PC-9 (cell line): ENCODE results near the gene TLN1. TPM values are rescaled to one million over a fixed set of nuclear protein-coding genes. Genes with fewer than 3 reads are reported as not detected.

Experiments
- BruUV-seq: library from RNA; stranded (reverse); fragments of 400-500 nt; replicated peaks from 2 replicates; lab custom pipeline; 2021; lab: Mats Ljungman, UMichigan
- CTCF ChIA-PET: fragments of 300-600 bp; sonication (Branson Sonifier 250); formaldehyde crosslinking; loops from one replicate; lab custom pipeline; 2022; ENCODE audit warnings: antibody characterized with exemption; lab: Charles Lee
- POLR2A ChIA-PET: fragments of 300-600 bp; sonication (Branson Sonifier 250); formaldehyde crosslinking; loops from one replicate; lab custom pipeline; 2022; ENCODE audit warnings: antibody characterized with exemption; ENCODE audit not compliant: unreplicated experiment; lab: Charles Lee
- DNase-seq, 2 experiments: peaks; one replicate each; pipeline versions ENCODE4 v3.0.0 to v3.0.0-alpha.2; 2015 to 2022; ENCODE audit warnings: mixed read lengths in 1 of 2
- H2AFZ ChIP-seq: fragments of 200-600 bp; sonication (generic); 2 replicates; pipeline ENCODE4 v1.8.1; 2017; ENCODE audit warnings: antibody characterized with exemption
- H3F3A ChIP-seq: fragments of 200-600 bp; sonication (generic); 2 replicates; pipeline ENCODE4 v1.8.1; 2017; ENCODE audit warnings: antibody characterized with exemption, mild to moderate bottlenecking, low read depth; ENCODE audit not compliant: insufficient read depth
- H3K27ac ChIP-seq: fragments of 200-600 bp; sonication (generic); 2 replicates; pipeline ENCODE4 v1.6.1; 2016; ENCODE audit warnings: mixed run types
- H3K27me3 ChIP-seq: fragments of 200-600 bp; sonication (generic); 2 replicates; pipeline ENCODE4 v1.6.1; 2016; ENCODE audit warnings: low read depth, mixed run types; ENCODE audit not compliant: insufficient read depth
- H3K36me3 ChIP-seq: fragments of 200-600 bp; sonication (generic); 2 replicates; pipeline ENCODE4 v1.6.1; 2016; ENCODE audit warnings: low read depth, mixed run types
- H3K4me1 ChIP-seq: fragments of 200-600 bp; sonication (generic); replicated peaks from 2 replicates; pipeline ENCODE4 v1.6.1; 2016; ENCODE audit warnings: mixed run types; ENCODE audit not compliant: insufficient read depth
- H3K4me2 ChIP-seq: fragments of 200-600 bp; sonication (generic); 2 replicates; pipeline ENCODE4 v1.6.1; 2017; ENCODE audit warnings: mixed run types
- H3K4me3 ChIP-seq: fragments of 200-600 bp; sonication (generic); 2 replicates; pipeline ENCODE4 v1.6.1; 2016; ENCODE audit warnings: mixed run types
- H3K79me2 ChIP-seq: fragments of 200-600 bp; sonication (generic); 2 replicates; pipeline ENCODE4 v1.6.1; 2017; ENCODE audit warnings: low read depth, mixed run types
- H3K9me2 ChIP-seq: fragments of 200-600 bp; sonication (generic); 2 replicates; pipeline ENCODE4 v1.8.1; 2017; ENCODE audit warnings: mild to moderate bottlenecking; ENCODE audit not compliant: insufficient read depth
- H3K9me3 ChIP-seq: fragments of 200-600 bp; sonication (generic); 2 replicates; pipeline ENCODE4 v1.8.1; 2016; ENCODE audit warnings: low read depth; ENCODE audit not compliant: insufficient read depth
- H4K20me1 ChIP-seq: fragments of 200-600 bp; sonication (generic); 2 replicates; pipeline ENCODE4 v1.8.1; 2017; ENCODE audit not compliant: insufficient read depth
- EZH2 ChIP-seq: fragments of 200-600 bp; sonication (generic); IDR thresholded peaks from 2 replicates; pipeline ENCODE4 v1.8.0; 2017; ENCODE audit warnings: antibody characterized with exemption, low read depth
- intact Hi-C: fragments of 100-400 bp; cut with micrococcal nuclease; formaldehyde crosslinking; loops from one replicate; pipeline ENCODE4 v1.10.0; 2022; ENCODE audit not compliant: unreplicated experiment
- total RNA-seq: library from RNA; stranded (reverse); gene quantifications from 2 replicates; pipeline ENCODE4 v1.2.3, GENCODE V29; 2021
- TF ChIP-seq, protein P1 (sequence below): fragments of 200-600 bp; sonication (generic); conservative IDR thresholded peaks from 2 replicates; pipeline ENCODE4 v1.6.1; 2017; ENCODE audit warnings: mixed run types, antibody characterized with exemption, mild to moderate bottlenecking, moderate library complexity

Gene TLN1
- total RNA-seq, 1 experiment from 2014 or later: 101 TPM

DNA sequence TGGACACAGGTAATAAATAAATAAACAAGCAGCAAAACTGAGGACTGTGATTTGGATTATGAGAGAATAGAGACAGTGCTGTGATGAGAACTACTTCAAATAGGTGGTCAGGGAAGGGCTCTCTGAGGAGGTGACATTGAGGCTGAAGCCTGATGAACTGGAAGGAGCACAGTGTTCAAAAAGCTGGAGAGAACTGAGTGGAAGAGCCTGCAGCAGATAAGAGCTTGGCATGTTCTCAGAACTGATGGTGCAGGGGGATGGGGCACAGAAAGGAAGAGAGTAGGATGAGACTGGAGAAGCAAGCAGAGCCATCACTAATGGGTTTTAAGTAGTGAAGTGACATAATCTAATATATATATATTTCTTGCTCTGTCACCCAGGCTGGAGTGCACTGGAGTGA is 31.1 kb downstream of the TLN1 start:
- H3K36me3 ChIP-seq: no peaks in the 10 kb centered on the region
- H3K4me3 ChIP-seq: no peak overlapping the region
- TF ChIP-seq, protein P1, sequence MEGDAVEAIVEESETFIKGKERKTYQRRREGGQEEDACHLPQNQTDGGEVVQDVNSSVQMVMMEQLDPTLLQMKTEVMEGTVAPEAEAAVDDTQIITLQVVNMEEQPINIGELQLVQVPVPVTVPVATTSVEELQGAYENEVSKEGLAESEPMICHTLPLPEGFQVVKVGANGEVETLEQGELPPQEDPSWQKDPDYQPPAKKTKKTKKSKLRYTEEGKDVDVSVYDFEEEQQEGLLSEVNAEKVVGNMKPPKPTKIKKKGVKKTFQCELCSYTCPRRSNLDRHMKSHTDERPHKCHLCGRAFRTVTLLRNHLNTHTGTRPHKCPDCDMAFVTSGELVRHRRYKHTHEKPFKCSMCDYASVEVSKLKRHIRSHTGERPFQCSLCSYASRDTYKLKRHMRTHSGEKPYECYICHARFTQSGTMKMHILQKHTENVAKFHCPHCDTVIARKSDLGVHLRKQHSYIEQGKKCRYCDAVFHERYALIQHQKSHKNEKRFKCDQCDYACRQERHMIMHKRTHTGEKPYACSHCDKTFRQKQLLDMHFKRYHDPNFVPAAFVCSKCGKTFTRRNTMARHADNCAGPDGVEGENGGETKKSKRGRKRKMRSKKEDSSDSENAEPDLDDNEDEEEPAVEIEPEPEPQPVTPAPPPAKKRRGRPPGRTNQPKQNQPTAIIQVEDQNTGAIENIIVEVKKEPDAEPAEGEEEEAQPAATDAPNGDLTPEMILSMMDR: no peak
- TF ChIP-seq EZH2: no peak
- intact Hi-C loops: no loop called here
- no peaks in the 10 kb centered on the region for H3F3A ChIP-seq
- BruUV-seq: no TSS peak
- H3K4me1 ChIP-seq: no peaks in the 10 kb centered on the region
- H3K27me3 ChIP-seq: no peaks in the 10 kb centered on the region
- DNase-seq: no peak
- no peaks in the 10 kb centered on the region for H3K79me2 ChIP-seq
- ChIA-PET POLR2A (no interaction called here), CTCF (no interaction called here)
- no peak overlapping the region for H3K27ac ChIP-seq
- H4K20me1 ChIP-seq: no peaks in the 10 kb centered on the region
- no peaks in the 10 kb centered on the region for H3K9me3 ChIP-seq
- H2AFZ ChIP-seq: no peak overlapping the region
- H3K4me2 ChIP-seq: no peak overlapping the region
- no peaks in the 10 kb centered on the region for H3K9me2 ChIP-seq

DNA sequence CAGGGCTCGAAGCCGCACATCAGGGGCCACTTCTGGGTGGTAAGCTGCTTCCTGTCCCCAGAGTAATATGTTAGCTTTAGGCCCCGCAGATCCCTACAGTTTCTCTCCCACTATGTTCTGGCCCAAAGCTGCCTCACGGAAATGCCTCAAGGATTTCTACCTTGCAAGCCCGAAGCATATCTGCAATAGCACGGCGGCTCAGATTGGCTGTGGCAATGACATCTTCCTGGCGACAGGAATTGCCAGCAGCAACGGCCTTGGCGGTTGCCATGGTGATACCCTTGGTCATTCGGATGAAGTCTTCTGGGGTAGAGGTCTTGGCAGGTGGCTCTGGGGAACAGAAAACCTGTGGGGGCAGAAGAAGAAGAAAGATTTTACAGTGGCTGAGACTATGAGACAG is 32.0 kb downstream of the TLN1 start:
- Histone ChIP-seq H3K4me3 (no peak overlapping the region), H3K79me2 (no peaks in the 10 kb centered on the region), H3K27ac (no peak overlapping the region), H3K4me1 (no peaks in the 10 kb centered on the region), H4K20me1 (no peaks in the 10 kb centered on the region), H3K9me2 (no peaks in the 10 kb centered on the region), H2AFZ (no peak overlapping the region), H3K27me3 (no peaks in the 10 kb centered on the region), H3K9me3 (no peaks in the 10 kb centered on the region), H3F3A (no peaks in the 10 kb centered on the region), H3K4me2 (no peak overlapping the region), H3K36me3 (no peaks in the 10 kb centered on the region)
- no TSS peak for BruUV-seq
- ChIA-PET CTCF (no interaction called here), POLR2A (no interaction called here)
- no peak for DNase-seq
- no peak for TF ChIP-seq EZH2
- TF ChIP-seq, protein P1: no peak
- intact Hi-C loops: no loop called here

- intact Hi-C loops: loop anchor here (5.0 kb wide), 1 partner anchor 41 kb away; the partner anchor contains the start of genes CCDC107 and RMRP
- Histone ChIP-seq H2AFZ (no peak overlapping the region), H3K79me2 (no peaks in the 10 kb centered on the region), H4K20me1 (no peaks in the 10 kb centered on the region), H3K4me3 (no peak overlapping the region), H3K27ac (no peak overlapping the region), H3K9me2 (no peaks in the 10 kb centered on the region), H3F3A (no peaks in the 10 kb centered on the region), H3K27me3 (no peaks in the 10 kb centered on the region), H3K9me3 (no peaks in the 10 kb centered on the region), H3K4me2 (no peak overlapping the region), H3K4me1 (no peaks in the 10 kb centered on the region), H3K36me3 (no peaks in the 10 kb centered on the region)
- ChIA-PET CTCF (no interaction called here), POLR2A (interaction anchor here (0.7 kb wide), 1 partner anchor 25 kb away, joined by 4 read pairs; the partner anchor contains the start of gene CA9)
- TF ChIP-seq EZH2: no peak
- TF ChIP-seq, protein P1: no peak
- no TSS peak for BruUV-seq
- no peak for DNase-seq
These were observed 33.8 kb downstream of the TLN1 start for GRCh38 chr9:35698231-35698630.
